Keratinocyte (primary cell): ENCODE measurements around the gene CAND1. TPM values are rescaled to one million over a fixed set of nuclear protein-coding genes. Genes with fewer than 3 reads are reported as not detected.

Source experiments
- DNase-seq: peaks from one replicate; pipeline ENCODE4 v3.0.0-alpha.2; 2011; ENCODE audit warnings: low read depth, missing footprints, low spot score
- FAIRE-seq: peaks from 2 replicates; lab custom pipeline; 2011; peaks lifted over from hg19 to GRCh38; lab: Jason Lieb, UNC
- H2AFZ ChIP-seq: 2 replicates; pipeline ENCODE4 v1.6.0; 2012; ENCODE audit warnings: low read length, control low read depth, inconsistent platforms; ENCODE audit not compliant: control insufficient read depth
- H3K27ac ChIP-seq: 2 replicates; pipeline ENCODE4 v1.5.1; 2011; ENCODE audit warnings: low read length; ENCODE audit not compliant: control insufficient read depth, insufficient read depth
- H3K27me3 ChIP-seq: 3 replicates; pipeline ENCODE4 v1.6.0; 2011; ENCODE audit warnings: low read length; ENCODE audit not compliant: control insufficient read depth, insufficient read depth; ENCODE audit errors: extremely low read depth
- H3K36me3 ChIP-seq, 2 experiments: 2 replicates in 1 of 2; 3 replicates in 1 of 2; pipeline ENCODE4 v1.5.1; 2011; ENCODE audit warnings: low read length in 2 of 2, mild to moderate bottlenecking in 1 of 2; ENCODE audit not compliant: control insufficient read depth in 2 of 2, insufficient read depth in 2 of 2; ENCODE audit errors: extremely low read depth in 1 of 2
- H3K4me1 ChIP-seq: 3 replicates; pipeline ENCODE4 v1.5.1; 2011; ENCODE audit warnings: low read length; ENCODE audit not compliant: control insufficient read depth, insufficient read depth; ENCODE audit errors: extremely low read depth
- H3K4me2 ChIP-seq: 3 replicates; pipeline ENCODE4 v1.6.0; 2011; ENCODE audit warnings: low read depth, low read length; ENCODE audit not compliant: control insufficient read depth, insufficient read depth; ENCODE audit errors: extremely low read depth
- H3K4me3 ChIP-seq, 3 experiments: fragments of 200-600 bp in 1 of 3; sonication (generic) in 1 of 3; 2 replicates in 2 of 3; 3 replicates in 1 of 3; pipeline ENCODE4 v1.5.1; 2011 to 2016; ENCODE audit warnings: low read length in 3 of 3, mild to moderate bottlenecking in 3 of 3, control low read depth in 2 of 3, inconsistent platforms in 1 of 3, low read depth in 1 of 3, mixed read lengths in 1 of 3, mixed run types in 1 of 3, moderate library complexity in 1 of 3; ENCODE audit not compliant: control insufficient read depth in 2 of 3, insufficient read depth in 2 of 3; ENCODE audit errors: extremely low read depth in 1 of 3
- H3K79me2 ChIP-seq: 2 replicates; pipeline ENCODE4 v1.6.0; 2012; ENCODE audit warnings: low read length; ENCODE audit not compliant: control insufficient read depth, insufficient read depth
- H3K9ac ChIP-seq: 3 replicates; pipeline ENCODE4 v1.6.0; 2011; ENCODE audit warnings: low read length; ENCODE audit not compliant: control insufficient read depth, insufficient read depth; ENCODE audit errors: extremely low read depth
- H3K9me1 ChIP-seq: 3 replicates; pipeline ENCODE4 v1.6.0; 2011; ENCODE audit warnings: low read length; ENCODE audit not compliant: control insufficient read depth, insufficient read depth; ENCODE audit errors: extremely low read depth
- H3K9me3 ChIP-seq: 2 replicates; pipeline ENCODE4 v1.5.1; 2012; ENCODE audit warnings: low read depth, low read length; ENCODE audit not compliant: control insufficient read depth
- H4K20me1 ChIP-seq: 3 replicates; pipeline ENCODE4 v1.6.0; 2011; ENCODE audit warnings: low read length; ENCODE audit not compliant: control insufficient read depth, insufficient read depth; ENCODE audit errors: extremely low read depth
- CTCF ChIP-seq, 3 experiments: IDR thresholded peaks in 1 of 3; conservative IDR thresholded peaks in 1 of 3; optimal IDR thresholded peaks in 1 of 3; 2 replicates in 2 of 3; 3 replicates in 1 of 3; pipeline versions ENCODE3 to v1.5.1; 2011; ENCODE audit warnings: low read length in 3 of 3, mild to moderate bottlenecking in 3 of 3, moderate library complexity in 2 of 3, control low read depth in 1 of 3, inconsistent platforms in 1 of 3; ENCODE audit not compliant: insufficient read depth in 2 of 3; ENCODE audit errors: extremely low read depth in 1 of 3
- EZH2 ChIP-seq: IDR thresholded peaks from one replicate; pipeline ENCODE4 v1.6.1; 2012; ENCODE audit warnings: inconsistent platforms, mild to moderate bottlenecking, low read length, moderate library complexity
- dilution Hi-C: fragments of 300-500 bp; cut with MboI; formaldehyde crosslinking; loops from one replicate; pipeline ENCODE4 v1.7.0; 2020; ENCODE audit warnings: low sequenced_read_pairs; ENCODE audit not compliant: extremely low pct_ligation_motif_present
- polyA plus RNA-seq, 5 experiments: library from polyadenylated mRNA; depleted of rRNA in 3 of 5; stranded (reverse) in 3 of 5; stranded (forward) in 1 of 5; unstranded in 1 of 5; fragments of >200 nt; gene quantifications; 1 replicate in 1 of 5; 2 replicates in 3 of 5; 3 replicates in 1 of 5; pipeline versions ENCODE4 v1.2.1 to v1.2.3, GENCODE V29; 2011 to 2012; ENCODE audit warnings: missing spikeins in 2 of 5, low read depth in 1 of 5, low replicate concordance in 1 of 5

The CAND1 gene
- polyA plus RNA-seq, 1 donor (not counting 4 experiments of a cell fraction or from before 2014, with no cell fraction given) = 121 TPM

- H3K9ac ChIP-seq = no peak overlapping the region
- dilution Hi-C loops = no loop called here
- no peaks in the 10 kb centered on the region for H3K27me3 ChIP-seq
- H4K20me1 ChIP-seq = no peaks in the 10 kb centered on the region
- H3K4me3 ChIP-seq = no peak overlapping the region
- no peaks in the 10 kb centered on the region for H3K9me3 ChIP-seq
- no peak for TF ChIP-seq CTCF (optimal IDR thresholded peaks at IDR 0.05 in 1 of 3, IDR thresholded peaks at IDR 0.05 in 1 of 3, conservative IDR thresholded peaks at IDR 0.05 in 1 of 3; ENCODE audit: extremely low read depth in 1 of 3, insufficient read depth in 2 of 3, low read length in 3 of 3)
- TF ChIP-seq EZH2 = no peak
- H3K9me1 ChIP-seq = no peaks in the 10 kb centered on the region
- no peaks in the 10 kb centered on the region for H3K36me3 ChIP-seq
- no peaks in the 10 kb centered on the region for H3K4me1 ChIP-seq
- DNase-seq = no peak
- no peaks in the 10 kb centered on the region for H3K79me2 ChIP-seq
- FAIRE-seq = no peak
- no peak overlapping the region for H2AFZ ChIP-seq
- no peak overlapping the region for H3K27ac ChIP-seq
- no peak overlapping the region for H3K4me2 ChIP-seq
These were observed 98.7 kb downstream of the CAND1 start for GRCh38 chr12:67367843-67368242.
